ENCODE measurements around the gene PAPSS1. TPM values are rescaled to one million over a fixed set of nuclear protein-coding genes. Genes with fewer than 3 reads are reported as not detected.

Gene PAPSS1
- total and polyA plus RNA-seq, 2 of the 8 experiments (the other 6 are each of a cell fraction or from before 2014, with no cell fraction given) = 79.2 to 98.5 TPM

GRCh38 chr4:107570952-107571351, 149.1 kb downstream of the PAPSS1 start:
- H2AK5ac ChIP-seq (ENCODE audit: low read depth, low read length) = no peak overlapping the region
- H2BK15ac ChIP-seq (ENCODE audit: low read length) = no peak overlapping the region
- no peaks in the 10 kb centered on the region for H4K20me1 ChIP-seq (replicated peaks in 1 of 2; ENCODE audit: control insufficient read depth in 1 of 2, insufficient read depth in 2 of 2, low read length in 2 of 2)
- FAIRE-seq = no peak
- H2BK120ac ChIP-seq (replicated peaks; ENCODE audit: low read depth, low read length) = no peak overlapping the region
- DNase-seq (ENCODE audit: low read depth in 1 of 2, low spot score in 2 of 2) = no peak
- H2AFZ ChIP-seq (ENCODE audit: low read length) = no peak overlapping the region
- H3K4me3 ChIP-seq (ENCODE audit: extremely low read depth in 1 of 4, insufficient read depth in 2 of 4, low read depth in 3 of 4, low read length in 4 of 4) = no peak overlapping the region
- H3K4me1 ChIP-seq (replicated peaks in 1 of 4; ENCODE audit: control insufficient read depth in 3 of 4, insufficient read depth in 4 of 4, low read length in 3 of 4) = no peaks in the 10 kb centered on the region
- H3K36me3 ChIP-seq (ENCODE audit: control insufficient read depth in 2 of 4, insufficient read depth in 4 of 4, low read length in 3 of 4) = no peaks in the 10 kb centered on the region; a peak in 1 of 8 replicates
- H4K8ac ChIP-seq (ENCODE audit: extremely low read depth, insufficient read depth, low read length) = no peak overlapping the region
- H2BK20ac ChIP-seq (ENCODE audit: low read length) = no peak overlapping the region
- no peak overlapping the region for H3K56ac ChIP-seq (replicated peaks; ENCODE audit: insufficient read length, low read depth, low read length)
- H3K27ac ChIP-seq (ENCODE audit: low read depth, low read length) = no peak overlapping the region
- ChIA-PET CTCF (ENCODE audit: partially characterized antibody) (no interaction called here), POLR2A (ENCODE audit: partially characterized antibody) (no interaction called here)
- H3K4me2 ChIP-seq (ENCODE audit: insufficient read depth in 1 of 2, low read depth in 2 of 2, low read length in 2 of 2) = no peak overlapping the region
- no peak overlapping the region for H3K23ac ChIP-seq (ENCODE audit: insufficient read length)
- WGBS, 2 experiments (ENCODE audit: extremely low coverage in 1 of 2, insufficient coverage in 1 of 2, insufficient read length in 1 of 2, insufficient replicate concordance in 2 of 2, low coverage in 1 of 2, low lambda C conversion rate in 2 of 2, missing lambda C conversion rate in 1 of 2) = 93% methylated on average over 2 of the region's 2 CpGs; no CpG with 5 or more reads in 1 of the 2 experiments
- no peaks in the 10 kb centered on the region for H3K9me3 ChIP-seq (ENCODE audit: insufficient read depth in 2 of 2, low read depth in 1 of 2, low read length in 1 of 2)
- no peaks in the 10 kb centered on the region for H3K27me3 ChIP-seq (replicated peaks in 1 of 4; ENCODE audit: control insufficient read depth in 3 of 4, extremely low read depth in 1 of 4, insufficient read depth in 3 of 4, low read length in 3 of 4)
- H4K91ac ChIP-seq (replicated peaks; ENCODE audit: insufficient read length, low read length) = no peak overlapping the region
- H4K5ac ChIP-seq (ENCODE audit: insufficient read length, low read depth, low read length) = no peak overlapping the region
- H3K4ac ChIP-seq (replicated peaks; ENCODE audit: insufficient read length, low read depth, low read length) = no peak overlapping the region
- H3K23me2 ChIP-seq (ENCODE audit: low read depth, low read length) = no peaks in the 10 kb centered on the region
- H2BK5ac ChIP-seq (ENCODE audit: low read depth, low read length) = no peak overlapping the region
- H3K18ac ChIP-seq (ENCODE audit: extremely low read depth, low read length) = no peak overlapping the region
- H3K79me1 ChIP-seq (ENCODE audit: low read depth, low read length) = no peaks in the 10 kb centered on the region
- no peaks in the 10 kb centered on the region for H3K79me2 ChIP-seq (ENCODE audit: control insufficient read depth in 1 of 2, insufficient read depth in 2 of 2, low read length in 2 of 2)
- no peak overlapping the region for H3K9ac ChIP-seq (replicated peaks in 1 of 4; ENCODE audit: extremely low read depth in 1 of 4, low read depth in 3 of 4, low read length in 3 of 4)
- H2BK12ac ChIP-seq (ENCODE audit: low read depth, low read length) = no peak overlapping the region
- no peak overlapping the region for H3K14ac ChIP-seq (ENCODE audit: insufficient read length)
- TF ChIP-seq HDAC2 (IDR thresholded peaks at IDR 0.05; ENCODE audit: borderline replicate concordance in 1 of 2, low read depth in 2 of 2, low read length in 2 of 2) (no peak), JUN (IDR thresholded peaks at IDR 0.05; ENCODE audit: low read depth, low read length) (no peak), KDM1A (IDR thresholded peaks at IDR 0.05; ENCODE audit: borderline replicate concordance, low read length) (no peak), POLR2A (IDR thresholded peaks at IDR 0.05; ENCODE audit: control extremely low read depth in 1 of 2, low read depth in 2 of 2, low read length in 2 of 2) (no peak), BRCA1 (IDR thresholded peaks at IDR 0.05; ENCODE audit: low read depth, low read length) (no peak), TEAD4 (IDR thresholded peaks at IDR 0.05; ENCODE audit: low read depth, low read length) (no peak), ASH2L (IDR thresholded peaks at IDR 0.05; ENCODE audit: low read length) (no peak), EZH2 (IDR thresholded peaks at IDR 0.05; ENCODE audit: low read depth, low read length, severe bottlenecking) (no peak), MAFK (IDR thresholded peaks at IDR 0.05; ENCODE audit: low read depth, low read length) (no peak), CTCF (IDR thresholded peaks at IDR 0.05; ENCODE audit: control extremely low read depth in 1 of 3, insufficient read depth in 1 of 3, low read depth in 1 of 3, low read length in 3 of 3) (no peak)

Measured in H1 (cell line).